BLaER1 treated with 17β-estradiol and CSF1 and Interleukin-3, amounts not matched to agents 10 nM and 100 nM (cell line): ENCODE results near the gene DOK3.

Source experiments
- H3K27ac ChIP-seq, 11 experiments: shearing (Covaris generic); formaldehyde crosslinking; 2 replicates each; pipeline ENCODE4 v1.8.1; 2022
- H3K27me3 ChIP-seq, 11 experiments: shearing (Covaris generic); formaldehyde crosslinking; 2 replicates each; pipeline ENCODE4 v1.8.1; 2022
- H3K36me3 ChIP-seq, 11 experiments: shearing (Covaris generic); formaldehyde crosslinking; 2 replicates each; pipeline ENCODE4 v1.8.1; 2022
- H3K4me1 ChIP-seq, 10 experiments: shearing (Covaris generic); formaldehyde crosslinking; 2 replicates each; pipeline ENCODE4 v1.8.1; 2022
- H3K4me2 ChIP-seq, 11 experiments: shearing (Covaris generic); formaldehyde crosslinking; 2 replicates each; pipeline ENCODE4 v1.8.1; 2022
- H3K4me3 ChIP-seq, 10 experiments: shearing (Covaris generic); formaldehyde crosslinking; 2 replicates each; pipeline ENCODE4 v1.8.1; 2022
- H3K9ac ChIP-seq, 11 experiments: shearing (Covaris generic); formaldehyde crosslinking; 2 replicates each; pipeline ENCODE4 v1.8.1; 2022
- H3K9me3 ChIP-seq, 11 experiments: shearing (Covaris generic); formaldehyde crosslinking; replicated peaks in 1 of 11; 2 replicates each; pipeline ENCODE4 v1.8.1; 2022
- H4K20me1 ChIP-seq, 11 experiments: shearing (Covaris generic); formaldehyde crosslinking; 2 replicates each; pipeline ENCODE4 v1.8.1; 2022
- Cebpa-rat ChIP-seq, 11 experiments: shearing (Covaris generic); IDR thresholded peaks; 2 replicates each; pipeline ENCODE4 v1.8.1; 2022

DOK3 gene

DNA sequence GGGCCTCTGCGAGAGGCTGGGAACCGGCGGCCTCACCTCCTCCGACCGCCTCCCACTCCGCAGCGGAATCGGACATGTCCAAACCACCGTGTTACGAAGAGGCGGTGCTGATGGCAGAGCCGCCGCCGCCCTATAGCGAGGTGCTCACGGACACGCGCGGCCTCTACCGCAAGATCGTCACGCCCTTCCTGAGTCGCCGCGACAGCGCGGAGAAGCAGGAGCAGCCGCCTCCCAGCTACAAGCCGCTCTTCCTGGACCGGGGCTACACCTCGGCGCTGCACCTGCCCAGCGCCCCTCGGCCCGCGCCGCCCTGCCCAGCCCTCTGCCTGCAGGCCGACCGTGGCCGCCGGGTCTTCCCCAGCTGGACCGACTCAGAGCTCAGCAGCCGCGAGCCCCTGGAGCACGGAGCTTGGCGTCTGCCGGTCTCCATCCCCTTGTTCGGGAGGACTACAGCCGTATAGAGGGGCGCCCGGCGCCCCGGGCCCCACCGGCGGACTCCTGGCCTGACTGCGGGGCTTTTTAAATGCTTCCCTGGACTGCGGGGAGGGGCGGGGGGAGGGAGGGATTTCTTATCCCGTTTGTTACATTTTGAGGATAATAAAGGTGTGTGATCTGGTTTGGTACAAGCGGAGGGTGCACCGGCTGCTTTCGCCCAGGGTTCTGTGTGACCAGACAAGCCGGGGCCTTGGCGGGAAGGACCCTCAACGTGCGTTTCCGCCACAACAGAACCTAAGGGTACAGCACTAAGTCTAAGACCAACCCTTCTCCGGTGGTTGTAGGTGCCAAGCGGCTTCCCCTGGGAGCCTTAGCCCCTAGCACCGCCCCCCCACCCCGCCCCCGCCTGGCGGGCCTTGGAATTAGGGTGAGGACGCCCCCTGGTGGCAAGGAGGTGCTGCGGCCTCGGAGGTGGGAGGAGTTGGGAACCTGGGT lies 53.7 kb downstream of the DOK3 start:
- H3K27ac ChIP-seq = peak overlapping the region in 9 of 11 experiments; percentile 63 to 87 (median 76); a peak in 17 of 22 replicates
- TF ChIP-seq Cebpa-rat (IDR thresholded peaks at IDR 0.05) = no peak
- H3K27me3 ChIP-seq = 0 out of 22 replicates have a peak, but pooled peaks cover 0 to 9% (median 0%) of the 10 kb centered on the region in 11 experiments
- peak overlapping the region; percentile 62 to 82 (median 68) for H3K4me3 ChIP-seq
- H4K20me1 ChIP-seq = peaks cover 5 to 75% (median 62%) of the 10 kb centered on the region in 11 experiments; a peak in 21 of 22 replicates
- no peaks in the 10 kb centered on the region for H3K9me3 ChIP-seq
- peaks cover 17 to 42% (median 40%) of the 10 kb centered on the region in 11 experiments; a peak in 21 of 22 replicates for H3K36me3 ChIP-seq
- peak overlapping the region; percentile 63 to 86 (median 75) for H3K9ac ChIP-seq
- peaks cover 19 to 85% (median 60%) of the 10 kb centered on the region in 10 experiments for H3K4me1 ChIP-seq
- peak overlapping the region; percentile 95 to 100 (median 99) for H3K4me2 ChIP-seq

DNA sequence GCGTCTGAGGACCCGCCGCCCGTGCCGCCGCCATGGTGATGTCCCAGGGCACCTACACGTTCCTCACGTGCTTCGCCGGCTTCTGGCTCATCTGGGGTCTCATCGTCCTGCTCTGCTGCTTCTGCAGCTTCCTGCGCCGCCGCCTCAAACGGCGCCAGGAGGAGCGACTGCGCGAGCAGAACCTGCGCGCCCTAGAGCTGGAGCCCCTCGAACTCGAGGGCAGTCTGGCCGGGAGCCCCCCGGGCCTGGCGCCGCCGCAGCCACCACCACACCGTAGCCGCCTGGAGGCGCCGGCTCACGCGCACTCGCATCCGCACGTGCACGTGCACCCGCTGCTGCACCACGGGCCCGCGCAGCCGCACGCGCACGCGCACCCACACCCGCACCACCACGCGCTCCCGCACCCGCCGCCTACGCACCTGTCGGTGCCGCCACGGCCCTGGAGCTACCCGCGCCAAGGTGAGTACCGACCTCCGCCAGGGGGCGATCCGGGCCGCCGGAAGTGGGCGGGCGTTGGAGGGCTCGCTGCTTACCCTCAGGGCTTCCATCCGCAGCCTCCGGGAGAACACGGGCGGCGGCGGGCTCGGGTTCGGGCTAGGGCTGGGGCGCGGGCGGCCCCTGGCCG lies 54.5 kb downstream of the DOK3 start:
- Histone ChIP-seq H4K20me1 (peaks cover 5 to 76% (median 60%) of the 10 kb centered on the region in 11 experiments; a peak in 21 of 22 replicates), H3K36me3 (peaks cover 15 to 35% (median 33%) of the 10 kb centered on the region in 11 experiments; a peak in 21 of 22 replicates), H3K4me3 (peak overlapping the region; percentile 62 to 82 (median 68)), H3K9ac (peak overlapping the region; percentile 63 to 86 (median 75)), H3K9me3 (no peaks in the 10 kb centered on the region), H3K4me1 (peaks cover 19 to 86% (median 67%) of the 10 kb centered on the region in 10 experiments), H3K27ac (peak overlapping the region in 10 of 11 experiments; percentile 63 to 87 (median 74); a peak in 20 of 22 replicates), H3K4me2 (peak overlapping the region; percentile 95 to 100 (median 99)), H3K27me3 (0 out of 22 replicates have a peak, but pooled peaks cover 0 to 9% (median 0%) of the 10 kb centered on the region in 11 experiments)
- TF ChIP-seq Cebpa-rat (IDR thresholded peaks at IDR 0.05) = no peak

DNA sequence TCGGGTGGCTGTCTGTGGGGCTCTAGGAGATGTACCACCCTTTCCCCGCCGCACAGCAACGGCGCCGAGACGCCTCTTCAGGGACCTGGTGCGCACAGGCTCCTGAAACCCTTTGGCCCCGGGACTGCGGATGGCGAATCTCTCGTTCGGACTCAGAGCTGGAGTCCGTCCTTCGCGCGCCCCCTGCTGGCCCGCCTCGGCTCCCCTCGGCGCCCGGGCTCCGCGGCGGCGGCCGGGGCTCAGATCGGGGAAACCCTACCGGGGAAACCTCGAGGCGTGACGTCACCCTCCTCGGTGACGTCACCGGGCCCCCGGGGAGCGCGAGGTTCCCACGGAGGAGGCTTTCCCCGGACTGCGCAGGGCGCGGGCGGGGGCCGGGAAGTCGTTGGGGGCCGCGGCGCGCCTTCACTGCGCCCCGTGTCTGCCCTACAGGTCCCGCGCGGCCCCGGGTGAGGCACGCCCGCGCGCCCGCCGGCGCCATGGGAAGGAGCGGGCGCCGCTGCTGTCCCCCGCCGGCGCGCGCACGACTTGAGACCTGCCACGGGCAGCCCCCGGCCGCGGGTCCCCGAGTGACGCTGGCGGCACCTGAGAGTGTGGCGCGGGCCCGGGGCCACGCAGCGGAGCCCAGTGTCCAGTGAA lies 55.1 kb downstream of the DOK3 start:
- TF ChIP-seq Cebpa-rat (IDR thresholded peaks at IDR 0.05) = no peak
- Histone ChIP-seq H3K9me3 (no peaks in the 10 kb centered on the region), H3K27me3 (0 out of 22 replicates have a peak, but pooled peaks cover 0 to 9% (median 0%) of the 10 kb centered on the region in 11 experiments), H3K4me1 (peaks cover 24 to 86% (median 73%) of the 10 kb centered on the region in 10 experiments), H3K27ac (peak overlapping the region in 10 of 11 experiments; percentile 63 to 87 (median 74); a peak in 20 of 22 replicates), H3K9ac (peak overlapping the region; percentile 63 to 86 (median 75)), H3K36me3 (peaks cover 13 to 28% (median 27%) of the 10 kb centered on the region in 11 experiments; a peak in 21 of 22 replicates), H3K4me2 (peak overlapping the region; percentile 95 to 100 (median 99)), H3K4me3 (peak overlapping the region; percentile 62 to 82 (median 68)), H4K20me1 (peaks cover 5 to 76% (median 60%) of the 10 kb centered on the region in 11 experiments; a peak in 21 of 22 replicates)

DNA sequence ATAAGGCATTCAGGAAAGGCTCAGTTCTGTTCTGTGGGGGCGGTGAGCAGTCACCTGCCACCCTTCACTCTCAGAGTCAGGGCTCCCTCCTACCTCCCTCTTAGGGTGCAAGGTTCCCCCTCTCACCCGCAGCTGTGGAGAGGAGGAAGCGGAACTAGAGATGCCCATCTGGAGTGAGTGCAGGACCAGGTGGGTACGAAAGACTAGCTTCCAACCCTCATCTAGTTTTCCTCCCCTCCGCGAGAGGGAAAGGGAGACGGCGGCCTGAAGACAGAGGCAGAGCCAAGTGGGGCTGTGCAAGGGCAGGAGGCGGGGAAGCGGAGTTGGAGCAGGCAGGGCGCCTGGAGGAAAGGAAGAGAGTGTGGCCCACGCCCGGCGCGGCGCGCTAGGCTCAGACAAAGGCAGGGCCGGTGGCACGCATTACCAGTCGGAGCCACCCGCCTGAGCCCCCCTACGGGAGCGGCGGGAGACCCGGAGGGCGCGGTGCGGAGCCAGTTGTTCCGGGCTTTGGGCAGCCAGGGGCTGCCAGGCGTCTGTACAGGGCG lies 55.7 kb downstream of the DOK3 start:
- H3K4me2 ChIP-seq = peak overlapping the region; percentile 95 to 100 (median 99)
- peak overlapping the region in 10 of 11 experiments; percentile 63 to 87 (median 73); a peak in 20 of 22 replicates for H3K27ac ChIP-seq
- H4K20me1 ChIP-seq = peaks cover 5 to 76% (median 59%) of the 10 kb centered on the region in 11 experiments; a peak in 21 of 22 replicates
- H3K27me3 ChIP-seq = 0 out of 22 replicates have a peak, but pooled peaks cover 0 to 9% (median 0%) of the 10 kb centered on the region in 11 experiments
- peak overlapping the region; percentile 63 to 86 (median 75); a peak in 21 of 22 replicates for H3K9ac ChIP-seq
- peaks cover 10 to 22% (median 21%) of the 10 kb centered on the region in 11 experiments; a peak in 21 of 22 replicates for H3K36me3 ChIP-seq
- H3K4me3 ChIP-seq = peak overlapping the region; percentile 62 to 82 (median 68)
- no peaks in the 10 kb centered on the region for H3K9me3 ChIP-seq
- no peak for TF ChIP-seq Cebpa-rat (IDR thresholded peaks at IDR 0.05)
- peaks cover 30 to 88% (median 76%) of the 10 kb centered on the region in 10 experiments for H3K4me1 ChIP-seq

DNA sequence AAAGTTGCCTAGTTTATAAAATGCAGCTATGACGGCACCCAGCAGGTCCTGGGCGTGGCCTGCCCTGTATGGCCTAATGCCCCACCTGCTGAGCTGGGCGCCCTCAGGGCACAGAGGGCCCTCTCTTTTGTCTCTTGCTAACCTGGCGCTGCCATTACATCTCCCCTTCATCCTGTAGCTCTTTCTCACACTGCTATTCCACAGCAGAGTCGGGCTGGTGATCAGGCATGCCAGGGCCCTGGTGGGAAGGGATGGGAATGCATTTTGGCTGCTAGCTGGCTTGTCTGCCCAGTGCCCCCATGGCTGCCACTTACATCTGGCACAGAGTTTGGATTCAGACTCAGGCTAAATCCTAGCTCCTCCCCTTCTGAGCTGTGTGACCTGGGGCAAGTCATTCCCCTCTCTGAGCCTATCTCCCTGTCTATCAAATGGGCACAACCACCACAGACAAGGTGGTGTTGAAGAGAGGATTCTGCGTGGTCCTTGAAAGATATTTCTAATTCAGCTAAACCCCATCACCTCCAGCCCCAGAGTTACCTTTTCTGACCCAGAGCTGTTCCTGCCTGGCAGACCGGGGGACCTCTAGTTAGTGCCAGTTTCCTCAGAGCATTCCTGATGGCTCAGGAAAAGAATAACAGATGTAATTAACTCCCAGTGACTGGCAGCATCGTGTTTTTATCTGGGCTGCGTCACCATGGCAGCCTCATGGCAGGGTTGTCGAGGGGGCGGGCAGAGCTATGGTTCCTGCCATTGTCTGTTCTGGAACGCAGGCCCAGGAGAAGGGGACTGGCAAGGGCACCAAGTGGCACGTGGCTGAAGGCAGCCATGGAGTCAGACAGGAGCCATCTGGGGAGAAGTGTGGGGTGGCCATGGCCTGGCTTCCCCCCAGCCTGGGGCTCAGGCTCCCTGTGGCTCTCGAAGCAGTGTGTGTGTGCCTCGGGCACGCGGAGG lies 56.7 kb downstream of the DOK3 start:
- Histone ChIP-seq H3K9me3 (no peaks in the 10 kb centered on the region), H3K4me3 (peak overlapping the region in 3 of 10 experiments; percentile 67 to 82 (median 69); a peak in 2 of 20 replicates), H3K36me3 (peaks cover under 1 to 13% (median 11%) of the 10 kb centered on the region in 11 experiments; a peak in 21 of 22 replicates), H3K27me3 (0 out of 22 replicates have a peak, but pooled peaks cover 0 to 9% (median 0%) of the 10 kb centered on the region in 11 experiments), H3K4me1 (peaks cover 39 to 89% (median 81%) of the 10 kb centered on the region in 10 experiments), H4K20me1 (peaks cover under 1 to 76% (median 49%) of the 10 kb centered on the region in 11 experiments; a peak in 21 of 22 replicates), H3K27ac (peak overlapping the region in 2 of 11 experiments; percentile 80 to 86; a peak in 3 of 22 replicates), H3K4me2 (peak overlapping the region; percentile 95 to 100 (median 99)), H3K9ac (peak overlapping the region in 6 of 11 experiments; percentile 73 to 86 (median 82); a peak in 9 of 22 replicates)
- TF ChIP-seq Cebpa-rat (IDR thresholded peaks at IDR 0.05) = no peak
